Rectal smooth muscle tissue (tissue), 1 donor: ENCODE data around the gene ARID5B.

Source experiments
- H3K27ac ChIP-seq: one replicate; pipeline ENCODE4 v1.7.0; 2013; ENCODE audit warnings: low read depth, low read length, inconsistent platforms
- H3K27me3 ChIP-seq: one replicate; pipeline ENCODE4 v1.7.0; 2013; ENCODE audit warnings: low read length; ENCODE audit not compliant: control insufficient read depth, insufficient read depth
- H3K36me3 ChIP-seq: one replicate; pipeline ENCODE4 v1.7.0; 2013; ENCODE audit warnings: low read length; ENCODE audit not compliant: control insufficient read depth, insufficient read depth
- H3K4me1 ChIP-seq: one replicate; pipeline ENCODE4 v1.7.0; 2013; ENCODE audit warnings: low read length; ENCODE audit not compliant: control insufficient read depth, insufficient read depth
- H3K4me3 ChIP-seq: one replicate; pipeline ENCODE4 v1.7.0; 2013; ENCODE audit warnings: low read length
- H3K9ac ChIP-seq: one replicate; pipeline ENCODE4 v1.7.0; 2013; ENCODE audit warnings: low read length

The ARID5B gene

DNA sequence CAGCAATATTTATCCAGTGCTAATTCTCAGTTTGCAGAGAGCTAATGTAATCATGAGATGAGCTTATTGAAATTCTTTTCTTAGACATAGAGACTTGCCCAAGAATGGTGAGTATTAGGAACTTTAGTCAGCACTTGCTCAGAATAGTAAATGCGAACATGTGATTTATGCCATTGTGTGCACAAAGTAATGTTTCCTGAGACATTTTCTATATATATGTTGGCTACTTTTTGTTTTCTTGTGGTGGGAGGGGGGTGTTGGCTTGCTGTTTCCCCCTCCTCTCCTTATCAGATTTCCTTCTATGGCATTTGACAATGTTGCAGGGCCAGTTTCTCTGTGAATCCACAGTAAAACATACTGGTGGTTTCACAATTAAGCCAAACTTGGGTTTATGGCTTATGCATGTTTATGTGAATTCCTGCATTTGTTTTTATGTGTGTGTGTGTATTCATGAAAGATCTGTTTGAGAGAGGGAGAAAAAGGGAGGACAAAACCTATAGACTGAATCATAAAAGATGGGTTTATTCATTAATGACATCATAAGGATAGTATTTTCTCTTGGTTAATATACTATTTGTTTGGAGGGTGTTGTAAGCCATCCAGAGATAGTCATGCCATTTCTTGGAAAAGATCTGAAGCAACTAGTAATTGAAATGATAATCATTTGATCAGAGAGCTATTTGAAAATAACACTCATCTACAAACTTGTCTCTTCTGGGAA, 36.3 kb downstream of the ARID5B start:
- peaks cover 27% of the 10 kb centered on the region for H3K4me1 ChIP-seq
- peak overlapping the region; percentile 45 for H3K27ac ChIP-seq
- H3K27me3 ChIP-seq, result no peaks in the 10 kb centered on the region
- H3K36me3 ChIP-seq, result no peaks in the 10 kb centered on the region
- no peak overlapping the region for H3K4me3 ChIP-seq
- H3K9ac ChIP-seq, result no peak overlapping the region

DNA sequence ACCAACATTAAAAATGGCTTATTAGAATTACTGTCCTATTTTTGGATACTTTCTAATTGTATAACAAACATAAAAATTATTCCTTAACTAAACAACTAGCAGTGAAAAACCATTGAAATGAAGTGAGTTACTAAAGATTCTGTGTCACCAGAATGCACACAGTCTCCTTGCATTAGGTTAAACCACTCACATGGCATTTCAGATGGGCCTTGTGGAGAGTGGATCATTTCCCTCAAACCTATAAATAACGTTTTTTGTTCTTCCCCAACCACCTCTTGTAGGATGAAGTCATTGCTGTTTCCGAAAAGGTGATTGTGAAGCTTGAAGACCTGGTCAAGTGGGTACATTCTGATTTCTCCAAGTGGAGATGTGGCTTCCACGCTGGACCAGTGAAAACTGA, 38.4 kb downstream of the ARID5B start:
- Histone ChIP-seq H3K4me3 (no peak overlapping the region), H3K9ac (no peak overlapping the region), H3K4me1 (peaks cover 39% of the 10 kb centered on the region), H3K27ac (peak overlapping the region; percentile 45), H3K36me3 (no peaks in the 10 kb centered on the region), H3K27me3 (no peaks in the 10 kb centered on the region)

DNA sequence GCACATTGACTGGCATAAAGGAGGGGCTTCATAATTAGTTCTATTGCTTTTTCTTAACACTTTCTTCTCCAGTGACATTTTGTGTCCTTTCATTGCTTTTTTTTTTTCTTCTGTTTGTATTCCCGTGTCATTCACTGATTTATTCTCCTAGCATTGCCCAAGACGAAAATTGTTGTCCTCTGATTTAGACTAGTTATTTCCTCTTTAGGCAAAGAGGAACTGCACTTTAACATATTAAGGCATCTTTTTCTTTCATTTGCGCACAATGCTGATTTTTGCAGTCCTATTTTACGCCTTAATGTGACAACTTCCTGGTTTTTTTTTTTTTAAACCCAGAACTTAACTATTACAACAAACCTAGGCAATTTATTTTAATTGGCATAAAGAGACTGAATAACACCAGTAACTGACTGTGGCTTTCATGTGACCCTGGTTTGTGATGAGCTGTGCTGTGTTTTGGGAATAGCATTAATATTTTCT, 39.7 kb downstream of the ARID5B start:
- no peak overlapping the region for H3K9ac ChIP-seq
- H3K4me1 ChIP-seq, result peaks cover 33% of the 10 kb centered on the region
- no peaks in the 10 kb centered on the region for H3K36me3 ChIP-seq
- H3K27ac ChIP-seq, result peak overlapping the region; percentile 30
- H3K4me3 ChIP-seq, result no peak overlapping the region
- no peaks in the 10 kb centered on the region for H3K27me3 ChIP-seq

DNA sequence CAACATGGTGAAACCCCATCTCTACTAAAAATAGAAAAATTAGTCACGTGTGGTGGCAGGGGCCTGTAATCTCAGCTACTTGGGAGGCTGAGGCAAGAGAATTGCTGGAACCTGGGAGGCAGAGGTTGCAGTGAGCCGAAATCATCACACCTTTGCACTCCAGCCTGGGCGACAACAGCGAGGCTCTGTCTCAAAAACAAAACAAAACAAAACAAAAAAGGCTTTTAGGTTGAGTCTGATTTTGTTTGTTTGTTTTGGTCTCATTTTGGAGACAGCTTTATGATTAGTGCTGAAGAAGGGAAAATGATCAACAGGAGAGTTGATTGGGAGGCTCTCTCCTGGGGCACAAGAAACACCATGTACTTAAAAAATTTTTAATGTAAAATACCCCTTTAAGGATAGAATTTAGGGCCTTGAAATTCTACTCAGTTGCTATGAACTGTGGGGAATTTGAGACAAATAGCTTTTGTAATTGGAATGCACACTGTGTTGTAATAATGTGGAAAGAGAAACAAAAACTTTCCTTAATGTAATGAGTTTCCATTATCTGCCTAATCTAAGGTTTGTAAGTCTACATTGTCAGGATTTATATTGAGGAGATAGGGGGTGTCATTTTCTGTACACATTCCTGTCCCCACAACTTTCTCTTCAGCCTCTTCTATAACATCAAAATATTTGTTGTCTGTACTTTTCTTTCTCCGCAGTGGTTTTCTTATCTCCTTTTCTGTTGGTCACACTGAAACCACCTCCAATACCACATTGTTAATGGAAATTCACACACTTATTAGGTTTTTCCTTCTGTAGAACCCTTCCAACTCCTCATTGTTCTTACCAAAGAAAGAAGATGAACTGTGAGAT, 41.3 kb downstream of the ARID5B start:
- Histone ChIP-seq H3K27ac (peak overlapping the region; percentile 67), H3K27me3 (no peaks in the 10 kb centered on the region), H3K36me3 (no peaks in the 10 kb centered on the region), H3K9ac (no peak overlapping the region), H3K4me3 (no peak overlapping the region), H3K4me1 (peaks cover 30% of the 10 kb centered on the region)

DNA sequence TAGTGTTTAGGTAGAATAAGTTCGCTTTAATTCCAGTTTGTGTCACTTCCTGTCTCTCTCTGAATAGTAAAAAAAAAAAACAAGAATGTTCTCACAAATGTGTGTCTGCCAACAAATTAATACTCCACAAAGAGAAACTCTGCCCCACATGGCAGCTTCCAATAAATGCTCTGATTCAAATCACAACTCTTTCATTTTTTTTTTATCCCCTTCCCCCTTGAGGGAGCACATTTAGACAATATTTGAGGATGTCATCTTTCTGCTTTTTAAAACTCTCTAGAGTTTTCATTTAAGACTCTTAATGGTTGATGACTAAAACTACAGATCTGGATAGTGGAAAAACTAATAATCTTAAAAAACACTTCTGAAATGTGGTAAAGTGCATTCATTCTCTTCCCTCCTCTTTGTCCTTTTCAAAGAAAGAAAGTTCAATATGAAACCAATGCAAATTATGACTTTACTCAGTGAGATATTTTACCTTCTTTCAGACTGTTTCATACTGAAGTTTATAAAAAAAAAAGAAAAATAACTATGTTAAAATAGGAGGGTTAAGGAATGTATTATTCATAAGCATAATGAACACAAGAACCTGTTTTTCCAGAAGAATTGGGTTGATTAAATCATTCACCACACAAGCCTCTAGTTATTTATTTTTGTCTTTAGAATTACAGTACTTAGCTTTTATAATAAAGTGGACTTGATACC, 42.3 kb downstream of the ARID5B start:
- Histone ChIP-seq H3K4me1 (peaks cover 24% of the 10 kb centered on the region), H3K4me3 (no peak overlapping the region), H3K36me3 (no peaks in the 10 kb centered on the region), H3K27me3 (no peaks in the 10 kb centered on the region), H3K27ac (peak overlapping the region; percentile 73), H3K9ac (no peak overlapping the region)

DNA sequence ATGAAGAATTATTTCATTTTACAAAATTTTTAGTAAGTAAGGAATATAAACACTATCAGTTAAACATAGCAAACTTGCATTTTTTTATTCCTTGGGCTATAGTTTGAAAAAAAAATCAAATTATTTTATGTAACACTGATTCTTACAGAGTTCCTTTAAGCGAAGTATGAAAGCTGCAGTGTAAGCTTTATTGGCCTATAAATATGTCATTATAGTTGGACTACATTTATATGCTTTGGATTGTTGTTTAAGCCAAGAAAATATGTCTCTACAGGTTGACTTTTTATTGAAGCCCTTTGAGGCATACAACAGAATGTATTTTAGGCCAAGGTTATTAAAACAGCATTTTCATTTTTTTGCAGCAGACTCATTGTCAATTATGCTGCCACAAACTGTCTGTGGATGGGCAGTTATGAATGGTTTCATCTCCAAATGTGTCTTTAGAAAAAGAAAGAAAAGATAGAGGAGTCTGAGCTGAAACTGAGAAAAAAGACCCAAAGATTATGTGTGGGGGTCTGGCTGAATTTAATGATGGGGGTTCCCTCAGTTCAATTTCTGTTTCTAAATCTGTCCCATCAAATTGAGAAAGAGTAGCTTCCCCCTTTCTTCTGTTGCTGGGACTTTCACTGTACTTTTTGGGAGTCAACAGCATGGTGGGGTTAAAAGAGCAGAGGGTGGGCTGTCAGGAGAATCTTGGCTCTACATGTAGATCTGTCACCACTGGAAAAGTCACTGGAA, 43.1 kb downstream of the ARID5B start:
- H3K9ac ChIP-seq, result no peak overlapping the region
- H3K27me3 ChIP-seq, result no peaks in the 10 kb centered on the region
- no peak overlapping the region for H3K4me3 ChIP-seq
- peak overlapping the region; percentile 73 for H3K27ac ChIP-seq
- H3K4me1 ChIP-seq, result peaks cover 18% of the 10 kb centered on the region
- no peaks in the 10 kb centered on the region for H3K36me3 ChIP-seq

DNA sequence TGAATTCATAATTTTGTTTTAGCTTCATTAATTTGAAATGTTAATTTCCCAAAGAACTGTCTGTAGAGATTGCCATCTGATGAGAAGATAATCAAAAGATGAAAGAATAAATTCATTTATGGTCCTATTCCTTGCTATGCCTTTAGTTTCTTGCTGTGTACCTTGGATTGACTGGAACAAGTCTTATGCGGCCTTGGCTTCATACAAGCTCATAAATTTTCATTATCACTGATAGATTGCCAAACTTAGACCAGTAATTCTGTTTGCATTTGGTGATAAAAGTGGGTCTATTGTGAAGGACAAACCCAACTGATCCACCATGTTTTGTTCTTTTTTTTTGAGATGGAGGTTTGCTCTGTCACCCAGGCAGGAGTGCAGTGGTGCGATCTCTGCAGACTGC, 48.2 kb downstream of the ARID5B start:
- Histone ChIP-seq H3K9ac (no peak overlapping the region), H3K27me3 (no peaks in the 10 kb centered on the region), H3K4me3 (no peak overlapping the region), H3K36me3 (peaks cover 3% of the 10 kb centered on the region), H3K27ac (no peak overlapping the region), H3K4me1 (peaks cover 3% of the 10 kb centered on the region)

DNA sequence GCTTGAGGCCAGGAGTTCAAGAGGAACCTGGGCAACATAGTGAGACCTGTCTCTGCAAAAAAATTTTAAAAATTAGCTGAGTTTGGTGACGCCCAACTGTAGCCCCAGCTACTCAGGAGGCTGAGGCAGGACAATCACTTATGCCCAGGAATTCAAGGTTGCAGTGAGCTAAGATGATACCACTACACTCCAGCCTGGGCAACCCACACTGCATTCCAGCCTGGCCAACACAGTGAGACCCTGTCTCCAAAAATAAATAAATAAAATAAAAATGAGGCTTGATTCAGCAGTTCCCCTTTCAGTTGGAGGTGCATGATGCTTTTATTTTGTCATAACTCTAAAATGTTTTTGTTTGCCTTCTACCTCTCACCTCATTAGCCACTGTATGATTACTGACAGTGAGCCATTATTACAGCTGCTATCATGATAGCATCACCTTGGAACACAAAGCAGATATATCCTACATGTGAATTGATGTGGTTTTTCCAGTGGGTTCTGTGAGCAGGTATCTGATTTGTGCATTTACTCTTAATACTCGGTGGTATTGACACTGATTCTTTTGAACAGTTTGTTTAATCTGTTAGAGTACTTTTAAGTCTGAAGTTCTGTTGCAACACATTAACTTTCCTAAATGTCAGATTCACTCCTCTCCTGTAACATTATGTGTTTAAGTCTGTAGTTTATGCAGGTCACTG, 49.1 kb downstream of the ARID5B start:
- H3K9ac ChIP-seq, result no peak overlapping the region
- H3K36me3 ChIP-seq, result peaks cover 3% of the 10 kb centered on the region
- H3K4me3 ChIP-seq, result no peak overlapping the region
- H3K27me3 ChIP-seq, result no peaks in the 10 kb centered on the region
- no peak overlapping the region for H3K27ac ChIP-seq
- H3K4me1 ChIP-seq, result no peaks in the 10 kb centered on the region

DNA sequence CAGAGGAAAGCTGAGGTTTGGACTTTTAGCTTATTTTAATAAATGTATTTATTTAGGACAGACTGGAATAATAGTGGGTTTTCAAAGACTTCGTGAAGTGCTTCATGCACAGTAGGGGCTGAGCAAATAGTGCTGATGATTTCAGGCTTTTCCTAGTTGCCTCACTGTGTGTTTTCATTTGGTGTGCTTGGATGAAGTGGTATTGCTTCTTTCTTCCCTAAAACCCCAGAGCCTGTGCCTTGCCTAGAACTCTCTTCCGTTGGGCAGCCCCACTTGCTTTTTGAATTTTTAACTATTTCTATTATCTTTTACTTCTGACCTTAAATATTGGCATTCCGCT, 49.6 kb downstream of the ARID5B start:
- H3K9ac ChIP-seq, result no peak overlapping the region
- no peaks in the 10 kb centered on the region for H3K4me1 ChIP-seq
- H3K27me3 ChIP-seq, result no peaks in the 10 kb centered on the region
- no peak overlapping the region for H3K4me3 ChIP-seq
- H3K36me3 ChIP-seq, result peaks cover 3% of the 10 kb centered on the region
- no peak overlapping the region for H3K27ac ChIP-seq

DNA sequence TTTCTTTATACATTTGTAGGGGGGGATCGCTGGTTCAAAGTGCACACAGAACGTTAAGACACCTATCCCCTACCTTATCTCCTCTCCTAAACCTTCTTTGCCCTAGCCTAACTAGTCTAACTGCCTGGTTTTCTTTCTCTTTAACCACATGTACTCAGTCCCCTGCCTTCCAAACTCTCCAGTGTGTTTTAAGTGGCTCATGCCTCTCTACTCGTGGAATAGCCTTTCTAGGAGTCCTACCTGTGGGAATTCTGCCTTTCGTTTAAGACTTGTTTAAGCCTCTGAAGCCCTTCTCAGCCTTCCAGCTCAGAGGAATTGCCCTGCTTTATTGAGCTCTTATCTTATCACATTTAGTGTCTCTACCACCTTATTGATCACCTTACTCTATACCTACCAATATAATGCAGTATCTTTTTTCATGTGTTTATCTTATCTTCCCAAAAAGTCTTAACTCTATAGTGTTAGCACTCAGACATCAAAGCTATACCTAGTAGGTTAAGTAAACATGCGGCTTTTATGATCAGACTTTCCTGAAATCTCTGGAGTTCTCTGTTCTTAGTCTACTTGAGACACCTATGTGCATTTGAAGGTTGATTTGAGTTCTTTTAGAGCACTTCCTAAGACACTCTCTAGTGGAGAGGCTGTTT, 50.7 kb downstream of the ARID5B start:
- no peaks in the 10 kb centered on the region for H3K4me1 ChIP-seq
- peaks cover 3% of the 10 kb centered on the region for H3K36me3 ChIP-seq
- no peak overlapping the region for H3K27ac ChIP-seq
- H3K4me3 ChIP-seq, result no peak overlapping the region
- no peak overlapping the region for H3K9ac ChIP-seq
- no peaks in the 10 kb centered on the region for H3K27me3 ChIP-seq

DNA sequence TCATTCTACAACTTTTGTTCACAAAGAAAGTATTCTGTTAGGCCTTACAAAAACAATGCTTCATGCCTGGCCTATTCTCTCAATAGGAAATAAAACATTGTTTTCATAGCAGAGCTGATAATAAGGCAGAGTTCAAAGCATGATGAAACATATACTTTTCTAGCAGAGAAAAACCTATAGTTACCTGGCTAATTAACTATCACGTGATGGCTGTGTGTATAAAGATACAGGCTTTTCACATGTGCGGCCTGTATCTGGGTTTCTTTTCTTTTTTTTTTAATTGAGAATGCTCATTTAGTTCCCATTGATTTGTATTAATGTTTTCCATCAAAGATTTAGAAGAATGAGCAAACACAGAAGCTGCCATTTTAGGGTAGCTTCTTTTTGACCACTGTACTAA, 51.7 kb downstream of the ARID5B start:
- Histone ChIP-seq H3K4me3 (no peak overlapping the region), H3K27me3 (no peaks in the 10 kb centered on the region), H3K27ac (no peak overlapping the region), H3K36me3 (peaks cover 3% of the 10 kb centered on the region), H3K9ac (no peak overlapping the region), H3K4me1 (no peaks in the 10 kb centered on the region)
